GM21576 (cell line): ENCODE data around the gene BCL2A1.
"Not testable (repeated sequence)": the region's sequence is repeated elsewhere in the genome, so short reads cannot be mapped to it uniquely, and the experiment has no call there.

Source experiments
- ATAC-seq: cut with Tn5 transposase; IDR thresholded peaks from one replicate; pipeline ENCODE4 v1.9.1; 2021; ENCODE audit warnings: mild to moderate bottlenecking, moderate library complexity; ENCODE audit not compliant: unreplicated experiment

BCL2A1 gene

DNA sequence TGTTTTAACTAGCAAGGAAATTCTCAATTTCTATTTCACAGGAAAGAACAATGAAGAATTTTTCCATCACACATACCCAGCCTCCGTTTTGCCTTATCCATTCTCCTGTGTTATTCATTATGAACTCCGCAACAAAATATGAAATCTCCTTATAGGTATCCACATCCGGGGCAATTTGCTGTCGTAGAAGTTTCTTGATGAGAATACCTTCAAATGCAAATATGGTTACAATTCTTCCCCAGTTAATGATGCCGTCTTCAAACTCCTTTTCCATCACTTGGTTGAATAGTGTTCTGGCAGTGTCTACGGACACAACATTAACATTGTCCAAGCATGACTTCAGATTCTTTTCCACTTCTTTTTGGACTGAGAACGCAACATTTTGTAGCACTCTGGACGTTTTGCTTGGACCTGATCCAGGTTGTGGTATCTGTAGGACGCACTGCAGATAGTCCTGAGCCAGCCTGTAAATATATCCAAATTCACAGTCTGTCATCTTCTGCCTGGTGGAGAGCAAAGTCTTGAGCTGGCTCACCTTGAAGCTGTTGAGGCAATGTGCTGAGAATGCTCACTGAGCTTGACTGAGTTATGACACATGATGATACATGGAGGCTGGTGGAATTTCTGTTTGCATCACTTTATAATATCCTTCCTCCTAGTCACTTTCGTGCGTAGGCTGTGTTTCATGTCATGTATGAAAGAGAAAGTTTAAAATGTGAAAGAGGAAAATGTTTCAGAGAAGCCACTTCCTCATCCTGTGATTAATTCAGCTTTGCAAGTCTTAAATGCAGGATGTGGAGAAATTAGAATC, at the start of gene BCL2A1:
TSS of gene BCL2A1 (minus strand) at position 573 of the 811 bp plus-strand sequence. CDS start at position 496, 77 bp downstream.
- ATAC-seq: peak; percentile 51

DNA sequence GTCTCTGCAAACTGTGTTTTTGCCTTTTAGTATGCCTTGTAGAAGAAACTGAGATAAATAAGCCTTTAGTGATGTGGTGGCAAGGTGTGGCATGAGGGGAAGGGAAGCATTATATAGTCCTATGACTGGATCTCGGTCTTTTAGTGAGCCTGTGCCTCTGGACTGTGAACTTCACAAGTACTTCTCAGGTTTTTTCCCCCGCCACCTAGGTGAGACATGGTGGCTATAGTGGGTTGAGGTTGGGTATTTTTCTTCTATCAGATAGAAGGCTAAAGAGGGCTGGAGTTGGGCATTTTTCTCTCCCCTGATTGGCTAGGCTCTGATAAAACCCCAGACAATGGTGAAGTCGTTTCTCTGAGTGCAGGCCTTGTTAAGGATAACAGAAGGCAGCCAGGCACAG, 49.7 kb upstream of the BCL2A1 start:
- ATAC-seq: no peak

DNA sequence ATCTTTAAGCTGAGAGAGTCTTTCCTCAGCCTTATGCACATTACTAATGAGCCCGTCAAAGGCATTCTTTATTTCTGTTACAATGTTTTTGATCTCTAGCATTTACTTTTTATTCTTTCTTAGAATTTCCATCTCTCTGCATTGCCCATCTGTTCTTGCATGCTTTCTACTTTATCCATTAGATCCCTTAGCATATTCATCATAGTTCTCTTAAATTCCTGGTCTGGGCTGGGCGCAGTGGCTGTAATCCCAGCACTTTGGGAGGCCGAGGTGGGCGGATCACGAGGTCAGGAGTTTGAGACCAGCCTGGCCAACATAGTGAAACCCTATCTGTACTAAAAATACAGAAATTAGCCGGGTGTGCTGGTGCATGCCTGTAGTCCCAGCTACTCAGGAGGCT, 49.2 kb upstream of the BCL2A1 start:
- ATAC-seq: not testable (repeated sequence)

DNA sequence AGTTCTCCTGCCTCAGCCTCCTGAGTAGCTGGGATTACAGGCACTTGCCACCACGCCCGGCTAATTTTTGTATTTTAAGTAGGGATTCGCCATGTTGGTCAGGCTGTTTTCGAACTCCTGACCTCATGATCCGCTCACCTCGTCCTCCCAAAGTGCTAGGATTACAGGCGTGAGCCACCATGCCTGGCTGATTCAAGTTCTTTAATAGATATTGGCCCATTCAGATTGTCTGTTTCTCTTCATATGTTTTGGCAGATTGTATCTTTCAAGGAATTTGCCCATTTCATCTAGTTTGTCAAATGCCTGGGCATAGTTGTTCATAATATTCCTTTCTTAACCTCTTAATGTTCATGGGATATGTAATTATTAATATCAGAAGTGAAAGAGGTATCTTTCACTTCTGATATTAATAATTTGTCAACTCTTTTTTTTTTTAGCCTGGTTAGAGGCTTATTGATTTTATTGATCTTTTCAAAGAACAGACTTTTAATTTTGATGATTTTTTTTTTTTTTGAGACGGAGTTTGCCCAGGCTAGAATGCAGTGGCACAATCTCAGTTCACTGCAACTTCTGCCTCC, 48.3 kb upstream of the BCL2A1 start:
- ATAC-seq: no peak

DNA sequence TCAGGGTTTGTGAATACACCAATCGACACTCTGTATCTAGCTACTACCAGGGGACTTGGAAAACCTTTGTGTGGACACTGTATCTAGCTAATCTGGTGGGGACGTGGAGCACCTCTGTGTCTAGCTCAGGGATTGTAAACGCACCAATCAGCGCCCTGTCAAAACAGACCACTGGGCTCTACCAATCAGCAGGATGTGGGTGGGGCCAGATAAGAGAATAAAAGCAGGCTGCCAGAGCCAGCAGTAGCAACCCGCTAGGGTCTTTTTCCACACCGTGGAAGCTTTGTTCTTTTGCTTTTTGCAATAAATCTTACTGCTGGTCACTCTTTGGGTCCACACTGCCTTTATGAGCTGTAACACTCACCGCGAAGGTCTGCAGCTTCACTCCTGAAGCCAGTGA, 46.1 kb upstream of the BCL2A1 start:
- ATAC-seq: not testable (repeated sequence)

DNA sequence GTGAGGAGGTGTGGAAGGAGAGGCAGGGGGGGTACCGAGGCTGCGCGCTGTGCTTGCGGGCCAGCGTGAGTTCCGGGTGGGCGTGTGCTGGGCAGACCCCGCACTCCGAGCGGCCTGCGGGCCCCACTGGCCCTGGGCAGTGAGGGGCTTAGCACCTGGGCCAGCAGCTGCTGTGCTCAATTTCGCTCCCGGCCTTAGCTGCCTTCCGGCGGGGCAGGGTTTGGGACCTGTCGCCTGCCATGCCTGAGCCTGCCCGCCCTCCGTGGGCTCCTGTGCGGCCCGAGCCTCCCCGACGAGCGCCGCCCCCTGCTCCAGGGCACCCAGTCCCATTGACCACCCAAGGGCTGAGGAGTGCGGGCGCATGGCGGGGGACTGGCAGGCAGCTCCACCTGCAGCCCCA, 45.5 kb upstream of the BCL2A1 start:
- ATAC-seq: not testable (repeated sequence)

DNA sequence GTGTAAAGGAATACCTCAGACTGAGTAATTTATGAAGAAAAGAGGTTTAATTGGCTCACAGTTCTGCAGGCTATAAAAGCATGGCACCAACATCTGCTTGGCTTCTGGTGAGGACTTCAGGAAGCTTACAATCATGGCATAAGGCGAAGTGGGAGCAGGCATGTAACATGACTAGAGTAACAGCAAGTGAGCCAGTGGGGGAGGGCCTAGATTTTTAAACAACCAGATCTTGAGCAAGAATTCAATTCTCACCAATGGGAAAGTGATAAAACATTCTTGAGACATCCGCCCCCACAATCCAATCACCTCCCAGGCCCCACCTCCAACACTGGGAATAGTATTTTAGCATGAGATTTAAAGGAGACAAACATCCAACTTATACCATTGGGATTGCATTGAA, 44.2 kb upstream of the BCL2A1 start:
- no peak for ATAC-seq

DNA sequence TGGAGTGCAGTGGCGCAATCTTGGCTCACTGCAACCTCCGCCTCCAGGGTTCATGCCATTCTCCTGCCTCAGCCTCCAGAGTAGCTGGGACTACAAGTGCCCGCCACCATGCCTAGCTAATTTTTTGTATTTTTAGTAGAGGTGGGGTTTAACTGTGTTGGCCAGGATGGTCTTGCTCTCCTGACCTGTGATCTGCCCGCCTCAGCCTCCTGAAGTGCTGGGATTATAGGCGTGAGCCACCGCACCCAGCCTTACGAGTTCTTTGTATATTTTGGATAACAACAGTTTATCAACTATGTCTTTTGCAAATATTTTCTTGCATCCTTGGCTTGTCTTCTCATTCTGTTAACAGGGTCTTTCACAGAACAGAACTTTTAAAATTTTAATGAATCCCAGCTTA, 43.2 kb upstream of the BCL2A1 start:
- not testable (repeated sequence) for ATAC-seq

DNA sequence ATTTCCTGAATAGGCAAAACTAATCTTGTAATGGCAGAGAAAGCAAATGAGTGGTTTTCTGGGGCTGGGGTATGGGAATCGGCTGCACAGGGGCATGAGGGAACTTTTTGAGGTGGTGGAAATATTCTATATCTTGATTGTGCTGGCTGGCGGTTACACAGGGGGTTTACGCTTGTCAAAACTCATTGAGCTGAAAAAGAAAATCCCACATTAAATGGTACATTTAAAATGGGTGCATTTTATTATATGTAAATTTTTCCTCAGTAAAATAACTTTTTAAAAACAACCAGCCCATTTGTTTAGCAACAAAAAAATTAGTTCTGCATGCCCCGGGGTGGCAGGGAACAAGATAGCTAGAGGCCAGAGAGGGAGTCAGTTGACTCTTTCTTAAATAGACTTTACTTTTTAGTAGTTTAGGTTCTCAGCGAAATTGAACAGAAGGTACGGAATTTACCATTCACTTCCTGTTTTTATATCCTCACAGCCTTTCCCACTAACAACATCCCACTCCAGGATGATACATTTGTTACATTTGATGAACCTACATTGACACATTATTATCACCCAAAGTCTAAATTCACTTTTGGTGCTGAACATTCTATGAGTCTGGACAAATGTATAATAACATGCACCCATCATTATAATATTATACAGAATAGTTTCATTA, 41.2 kb upstream of the BCL2A1 start:
- no peak for ATAC-seq

DNA sequence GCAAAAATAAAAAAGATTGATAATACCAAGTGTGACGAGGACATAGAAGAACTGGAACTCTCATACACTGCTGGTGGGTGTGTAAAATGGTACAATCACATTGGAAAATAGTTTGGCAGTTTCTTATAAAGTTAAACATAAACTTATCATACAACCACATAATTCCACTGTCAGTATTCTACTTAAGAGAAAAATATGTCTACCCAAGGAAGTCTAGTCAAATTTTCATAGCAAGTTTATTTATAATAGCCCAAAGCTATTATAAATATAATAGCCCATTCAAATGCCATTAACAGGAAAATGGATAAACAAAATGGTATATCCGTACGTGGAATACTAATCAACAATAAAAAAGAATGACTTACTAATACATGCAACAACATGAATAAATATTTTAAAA, 40.6 kb upstream of the BCL2A1 start:
- ATAC-seq: no peak

DNA sequence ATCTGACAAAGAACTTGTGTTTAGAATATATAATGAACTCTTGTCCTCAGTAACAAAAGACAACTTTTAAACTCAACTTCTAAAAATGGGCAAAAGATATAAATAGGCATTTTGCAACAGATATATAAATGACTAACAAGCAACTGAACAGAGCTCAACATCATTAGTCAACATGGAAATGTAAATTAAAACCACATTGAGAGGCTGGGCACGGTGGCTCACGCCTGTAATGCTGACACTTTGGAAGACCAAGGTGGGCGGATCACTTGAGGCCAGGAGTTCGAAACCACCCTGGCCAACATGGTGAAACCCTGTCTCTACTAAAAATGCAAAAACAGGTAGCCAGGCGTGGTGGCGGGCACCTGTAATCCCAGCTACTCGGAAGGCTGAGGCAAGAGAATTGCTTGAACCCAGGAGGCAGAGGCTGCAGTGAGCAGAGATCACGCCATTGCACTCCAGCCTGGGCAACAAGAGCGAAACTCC, 40.1 kb upstream of the BCL2A1 start:
- ATAC-seq: not testable (repeated sequence)

DNA sequence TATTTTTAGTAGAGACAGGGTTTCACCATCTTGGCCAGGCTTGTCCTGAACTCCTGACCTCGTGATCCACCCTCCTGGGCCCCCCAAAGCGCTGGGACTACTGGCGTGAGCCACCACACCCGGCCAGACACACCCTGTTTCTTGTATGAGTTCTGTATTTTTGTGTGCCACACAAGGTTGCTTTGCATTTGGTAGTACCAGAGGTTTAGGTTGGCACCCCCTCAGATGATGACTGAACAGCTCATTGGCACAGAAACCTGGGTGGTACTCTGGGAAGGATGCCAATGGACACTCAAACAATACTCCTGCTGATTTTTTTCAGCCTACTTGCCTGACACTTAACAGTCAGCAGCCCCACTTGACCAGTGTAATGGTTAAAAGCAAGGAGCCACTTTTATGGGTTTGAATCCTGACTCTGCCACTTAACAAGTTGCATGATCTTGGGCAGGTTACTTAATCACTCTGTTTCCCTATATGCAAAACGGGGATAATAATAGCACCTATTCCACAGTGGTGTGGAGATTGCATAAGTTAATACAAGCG, 39.2 kb upstream of the BCL2A1 start:
- ATAC-seq: no peak

DNA sequence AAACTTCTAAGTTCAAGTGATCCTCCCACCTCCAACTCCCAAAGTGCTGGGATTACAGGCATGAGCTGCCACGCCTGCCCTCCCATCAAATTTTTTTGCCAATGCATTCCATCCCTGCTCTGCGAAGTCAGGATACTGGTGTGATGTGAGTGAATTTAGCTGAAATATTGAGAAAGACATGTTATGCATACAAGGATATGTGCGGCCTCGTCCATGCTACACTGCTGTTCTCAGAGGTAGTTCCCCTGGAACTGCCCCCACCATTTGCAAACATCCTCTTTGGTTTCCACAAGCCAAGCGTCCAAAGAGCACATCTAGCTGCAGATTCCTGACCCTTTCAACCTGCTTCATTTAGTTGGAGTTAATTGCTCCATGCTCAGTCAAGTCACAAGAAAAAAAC, 36.5 kb upstream of the BCL2A1 start:
- no peak for ATAC-seq

DNA sequence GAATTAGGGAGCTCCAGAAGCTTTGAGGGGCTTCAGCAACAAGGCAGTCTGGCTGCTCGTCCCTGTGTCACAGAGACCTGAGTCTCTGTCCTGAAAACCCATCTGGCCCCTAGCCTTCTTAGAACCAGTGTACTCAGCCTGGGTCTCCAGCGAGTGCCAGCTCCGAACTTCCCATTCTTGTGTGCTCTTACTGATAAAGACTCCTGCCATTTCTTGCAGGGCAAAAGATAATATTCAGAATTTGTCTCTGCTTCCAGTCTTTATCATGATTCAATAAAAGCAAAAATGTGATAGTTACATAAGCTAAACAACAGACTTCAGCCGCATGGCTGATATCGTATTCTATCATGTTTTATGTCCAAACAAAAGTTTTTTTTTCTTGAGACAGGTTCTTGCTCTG, 36.0 kb upstream of the BCL2A1 start:
- ATAC-seq: no peak

DNA sequence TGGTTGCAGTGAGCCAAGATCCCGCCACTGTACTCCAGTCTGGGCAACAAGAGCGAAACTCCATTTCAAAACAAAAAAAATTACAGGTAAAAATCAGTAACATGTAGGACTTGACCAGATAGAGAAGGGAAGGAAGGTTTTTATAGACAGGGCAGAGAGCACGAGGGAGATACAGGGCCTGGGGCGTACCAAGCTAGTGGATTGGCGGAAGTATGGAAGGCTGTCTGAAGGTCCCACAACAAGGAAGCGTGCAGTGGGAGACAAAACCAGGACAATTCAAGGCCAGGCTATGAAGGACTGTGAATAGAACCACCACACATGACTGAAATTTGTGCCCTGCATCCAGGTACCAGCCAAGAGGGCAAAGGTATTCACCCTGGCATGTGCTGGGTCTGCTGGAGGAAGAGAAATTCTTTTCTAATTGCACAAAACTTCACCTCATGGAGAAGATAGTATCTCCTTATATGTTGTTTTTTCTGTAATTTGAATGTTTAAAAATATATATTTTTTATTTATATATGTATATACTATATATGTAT, 33.0 kb upstream of the BCL2A1 start:
- ATAC-seq: no peak

DNA sequence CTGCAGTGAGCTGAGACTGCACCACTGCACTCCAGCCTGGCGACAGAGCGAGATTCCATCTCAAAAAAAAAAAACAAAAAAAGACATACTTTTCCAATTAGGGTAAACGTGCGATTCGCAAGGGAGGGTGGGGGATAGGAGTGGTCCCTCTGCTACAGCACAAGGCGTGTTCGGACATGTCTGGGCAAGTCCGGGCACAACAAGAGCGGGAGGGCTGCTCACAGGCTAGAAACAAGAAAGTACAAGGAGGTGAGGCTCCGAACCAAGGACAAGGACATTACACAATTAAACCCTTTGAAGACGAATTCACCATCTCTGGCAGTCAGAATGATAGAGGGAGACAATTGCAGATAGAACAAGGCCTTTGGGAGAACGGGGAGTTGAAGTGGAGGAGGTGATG, 32.2 kb upstream of the BCL2A1 start:
- no peak for ATAC-seq

DNA sequence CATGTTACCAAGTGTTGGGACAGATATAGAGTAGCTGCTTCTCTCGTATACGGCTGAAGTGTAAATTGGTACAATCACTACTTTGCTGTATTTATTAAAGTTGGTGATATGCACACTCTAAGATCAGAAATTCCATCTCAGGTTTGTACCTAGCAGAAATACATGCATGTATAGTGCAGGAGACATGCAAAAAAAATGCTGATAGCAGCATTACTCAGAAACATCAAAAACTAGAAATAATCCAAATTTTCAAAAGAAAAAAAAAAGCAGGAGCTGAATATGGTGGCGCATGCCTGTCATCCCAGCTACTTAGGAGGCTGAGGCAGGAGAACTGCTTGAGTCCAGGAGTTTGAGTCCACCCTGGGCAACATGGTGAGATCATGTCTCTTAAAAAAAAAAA, 31.3 kb upstream of the BCL2A1 start:
- no peak for ATAC-seq

DNA sequence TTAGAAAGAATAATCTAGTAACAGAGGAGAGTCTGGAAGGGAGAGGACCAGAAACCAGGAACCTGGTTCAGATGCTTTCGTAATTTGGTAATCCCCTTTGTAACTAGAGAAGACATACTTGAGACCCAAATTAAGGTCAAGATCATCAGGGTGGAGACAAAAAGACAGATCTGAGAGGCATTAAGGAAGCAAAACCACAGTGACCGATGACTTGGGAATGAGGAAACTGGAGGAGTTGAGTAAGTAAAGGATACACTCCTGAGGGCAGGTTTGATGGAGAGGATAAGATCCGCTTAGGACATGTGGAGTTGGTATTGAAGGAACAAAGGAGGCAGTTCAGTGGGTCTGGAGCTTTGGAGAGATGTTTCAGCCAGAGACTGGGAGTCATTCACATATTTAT, 23.6 kb upstream of the BCL2A1 start:
- ATAC-seq: no peak

DNA sequence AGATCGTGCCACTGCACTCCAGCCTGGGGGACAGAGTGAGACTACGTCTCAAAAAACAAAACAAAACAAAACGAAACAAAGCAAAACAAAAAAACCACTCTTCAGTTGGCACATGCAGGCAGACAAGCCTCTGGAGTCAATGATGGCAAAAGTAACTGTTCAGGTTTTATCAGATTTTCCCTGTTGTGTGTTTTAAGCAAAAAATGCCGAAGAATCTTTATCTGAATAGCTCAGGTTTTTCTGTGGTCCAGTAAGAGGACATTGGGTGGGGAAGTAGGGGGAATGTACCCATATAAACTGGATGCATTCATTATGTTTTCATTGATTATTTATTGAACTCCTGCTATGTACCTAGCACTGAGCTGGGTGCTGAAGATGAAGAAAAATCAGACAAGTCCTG, 20.8 kb upstream of the BCL2A1 start:
- no peak for ATAC-seq

DNA sequence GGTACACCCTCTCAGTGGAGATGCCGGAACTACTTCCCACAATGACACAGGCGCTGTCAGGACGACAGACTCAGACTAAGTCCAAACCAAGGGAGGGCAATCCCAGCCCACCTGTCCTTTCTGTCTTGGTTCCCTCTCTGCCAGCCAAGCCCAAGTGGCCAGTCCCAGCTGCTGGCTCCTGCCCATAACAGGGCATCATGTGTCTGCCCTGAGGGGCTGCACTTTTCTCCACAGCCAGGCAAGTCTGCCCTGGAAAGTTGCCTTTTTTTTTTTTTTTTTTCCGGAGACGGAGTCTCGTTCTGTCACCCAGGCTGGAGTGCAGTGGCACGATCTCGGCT, 20.0 kb upstream of the BCL2A1 start:
- no peak for ATAC-seq

DNA sequence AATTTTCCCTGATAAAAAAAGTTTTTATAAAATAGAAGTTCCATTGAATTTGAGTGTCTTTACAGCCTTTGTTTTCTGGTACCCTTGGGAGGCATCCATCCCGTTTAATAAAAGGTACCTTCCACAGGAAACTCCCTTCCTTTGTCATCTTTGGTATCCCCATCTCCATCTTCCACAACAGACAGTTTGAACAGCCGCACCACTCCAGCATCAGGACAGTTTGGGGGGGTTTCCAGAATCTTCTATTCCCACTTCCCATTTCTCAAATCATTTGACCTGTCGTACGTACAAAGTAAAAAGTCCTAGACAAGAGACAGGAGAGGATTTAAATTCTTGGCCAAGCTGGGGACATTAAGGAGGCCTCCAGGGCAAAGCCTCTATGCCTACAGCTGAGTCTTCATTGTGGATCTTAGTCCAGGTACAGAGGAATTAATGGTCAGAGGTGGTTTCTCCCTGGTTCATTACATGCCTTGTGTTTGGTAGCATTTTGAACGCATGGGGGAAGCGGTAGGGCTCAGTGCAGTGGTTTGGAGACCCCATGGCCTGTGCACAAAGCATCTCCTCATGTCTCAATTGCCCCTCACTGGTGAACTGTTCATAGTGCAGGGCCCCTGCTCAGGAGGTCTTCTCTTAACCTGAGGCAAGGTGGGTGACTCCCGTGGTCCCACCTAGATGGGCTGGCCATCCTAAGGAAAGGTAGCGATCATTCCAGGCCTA, 19.4 kb upstream of the BCL2A1 start:
- no peak for ATAC-seq
